GM19238 (cell line): ENCODE measurements around the gene SHMT2.
"Not testable (repeated sequence)": the region's sequence is repeated elsewhere in the genome, so short reads cannot be mapped to it uniquely, and the experiment has no call there.

Experiments
- DNase-seq: peaks from one replicate; pipeline ENCODE4 v3.0.0; 2011; ENCODE audit warnings: low spot score; ENCODE audit not compliant: insufficient read length

Gene SHMT2

DNA sequence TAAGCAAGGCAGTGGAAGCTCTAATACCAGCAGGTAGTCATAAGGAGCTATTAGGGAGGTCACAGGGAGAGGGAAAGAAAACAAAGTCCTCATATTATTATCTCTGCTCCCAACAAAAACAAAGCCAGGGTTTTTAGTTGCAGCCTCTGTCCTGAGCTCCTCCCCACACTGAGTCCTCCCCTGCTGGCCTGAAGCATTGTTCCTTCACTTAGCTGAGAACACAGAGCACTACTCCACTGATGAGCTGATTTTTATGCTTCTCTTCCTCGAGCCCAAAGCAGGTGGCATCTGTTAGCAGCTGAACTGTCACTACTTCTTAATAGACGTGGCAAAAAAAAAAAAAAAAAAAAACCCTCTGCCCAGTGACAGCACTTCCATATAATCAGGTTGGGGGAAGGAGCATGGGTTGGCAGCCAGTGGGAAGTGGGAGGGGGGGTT lies 31.9 kb downstream of the SHMT2 start:
- no peak for DNase-seq

DNA sequence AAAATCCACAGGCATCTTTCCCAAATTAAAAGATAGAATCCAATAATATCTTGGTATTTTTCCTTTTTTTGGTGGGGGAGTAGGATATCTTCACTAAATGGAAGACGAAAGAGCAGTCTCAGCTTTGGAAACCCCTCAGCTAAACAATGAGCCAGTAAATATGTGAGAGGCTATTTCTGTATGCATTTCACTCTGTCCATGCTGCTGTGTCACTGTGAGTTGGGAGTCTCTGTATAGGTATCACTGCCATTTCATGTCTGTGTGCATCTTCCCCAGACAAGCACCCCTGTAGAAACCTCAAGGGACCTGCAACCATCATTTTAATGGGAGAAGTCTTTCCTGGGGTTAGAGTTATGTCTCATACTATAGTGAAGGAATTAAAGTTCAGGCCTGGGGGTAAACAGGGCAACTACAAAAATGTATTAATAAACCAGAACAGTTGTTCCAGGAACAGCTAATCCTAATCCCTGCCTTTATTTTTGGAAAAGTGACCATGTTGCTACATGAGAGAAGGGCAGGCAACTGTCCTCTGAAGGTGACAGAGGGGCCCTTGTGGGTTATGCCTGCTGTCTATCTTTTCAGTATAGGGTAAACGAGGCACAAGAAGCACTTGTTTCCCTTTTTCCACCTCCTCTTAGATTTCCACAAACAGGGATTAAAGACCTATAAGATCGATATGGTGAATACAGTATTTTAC lies 32.8 kb downstream of the SHMT2 start:
- no peak for DNase-seq

- no peak for DNase-seq
Measured at GRCh38 chr12:57263096-57263495, 33.6 kb downstream of the SHMT2 start.

- no peak for DNase-seq
Measured at GRCh38 chr12:57266681-57267080, 37.2 kb downstream of the SHMT2 start.

DNA sequence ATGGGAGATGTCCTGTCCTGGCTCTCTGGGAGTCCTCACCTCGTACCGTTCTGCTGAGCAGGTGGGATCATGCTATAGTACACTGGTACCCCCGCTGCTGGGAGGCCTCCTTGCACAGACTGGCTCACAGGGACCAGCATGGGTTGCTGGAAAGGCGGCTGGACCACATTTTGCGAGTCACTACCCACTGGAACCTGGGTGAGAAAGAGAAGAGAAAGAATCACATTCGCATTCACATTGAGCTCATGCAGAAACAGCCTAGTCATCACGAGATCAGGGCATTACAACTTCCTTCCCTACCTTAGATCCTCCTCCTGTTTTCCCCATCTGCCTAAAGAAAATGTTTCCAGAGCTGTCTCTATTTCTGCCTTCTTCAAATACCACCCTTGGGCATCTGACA lies 38.8 kb downstream of the SHMT2 start:
- DNase-seq, result no peak

- no peak for DNase-seq
Measured at GRCh38 chr12:57270966-57271470, 41.5 kb downstream of the SHMT2 start.

GRCh38 chr12:57272337-57273151 lies 43.0 kb downstream of the SHMT2 start:
- DNase-seq, result no peak

GRCh38 chr12:57273516-57273915 lies 44.0 kb downstream of the SHMT2 start:
- DNase-seq, result no peak

DNA sequence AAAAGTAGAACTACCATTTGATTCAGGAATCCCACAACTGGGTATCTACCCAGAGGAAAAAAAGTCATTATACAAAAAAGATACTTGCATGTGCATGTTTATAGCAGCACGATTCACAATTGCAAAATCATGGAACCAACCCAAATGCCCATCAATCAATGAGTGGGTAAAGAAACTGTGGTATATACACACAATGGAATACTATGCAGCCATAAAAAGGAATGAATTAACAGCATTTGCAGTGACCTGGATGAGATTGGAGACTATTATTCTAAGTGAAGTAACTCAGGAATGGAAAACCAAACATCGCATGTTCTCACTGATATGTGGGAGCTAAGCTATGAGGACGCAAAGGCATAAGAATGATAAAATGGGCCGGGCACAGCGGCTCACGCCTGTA lies 46.7 kb downstream of the SHMT2 start:
- DNase-seq, result not testable (repeated sequence)

DNA sequence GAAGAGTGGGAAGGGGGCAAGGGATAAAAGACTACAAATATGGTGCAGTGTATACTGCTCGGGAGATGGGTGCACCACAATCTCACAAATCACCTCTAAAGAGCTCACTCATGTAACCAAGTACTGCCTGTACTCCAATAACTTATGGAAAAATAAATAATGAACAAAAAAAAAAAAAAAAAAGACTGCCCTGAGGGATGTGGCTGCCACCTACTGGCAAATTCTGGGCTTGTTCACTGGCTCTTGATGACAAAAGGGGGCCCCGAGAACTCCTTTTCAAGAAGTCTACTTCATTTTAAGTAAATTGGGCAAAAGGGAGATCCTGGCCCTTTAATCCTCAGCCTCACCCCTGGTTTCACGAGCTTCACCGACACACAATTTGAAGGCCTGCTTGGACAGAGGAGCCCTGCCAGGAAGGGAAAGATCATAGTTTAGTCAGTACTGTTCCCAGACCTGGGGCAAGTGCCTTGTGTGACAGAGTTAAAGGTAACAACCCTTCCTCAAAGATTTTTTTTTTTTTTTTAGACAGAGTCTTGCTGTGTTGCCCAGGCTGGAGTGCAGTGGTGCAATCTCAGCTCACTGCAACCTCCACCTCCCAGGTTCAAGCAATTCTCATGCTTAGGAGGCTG lies 47.5 kb downstream of the SHMT2 start:
- DNase-seq, result no peak

DNA sequence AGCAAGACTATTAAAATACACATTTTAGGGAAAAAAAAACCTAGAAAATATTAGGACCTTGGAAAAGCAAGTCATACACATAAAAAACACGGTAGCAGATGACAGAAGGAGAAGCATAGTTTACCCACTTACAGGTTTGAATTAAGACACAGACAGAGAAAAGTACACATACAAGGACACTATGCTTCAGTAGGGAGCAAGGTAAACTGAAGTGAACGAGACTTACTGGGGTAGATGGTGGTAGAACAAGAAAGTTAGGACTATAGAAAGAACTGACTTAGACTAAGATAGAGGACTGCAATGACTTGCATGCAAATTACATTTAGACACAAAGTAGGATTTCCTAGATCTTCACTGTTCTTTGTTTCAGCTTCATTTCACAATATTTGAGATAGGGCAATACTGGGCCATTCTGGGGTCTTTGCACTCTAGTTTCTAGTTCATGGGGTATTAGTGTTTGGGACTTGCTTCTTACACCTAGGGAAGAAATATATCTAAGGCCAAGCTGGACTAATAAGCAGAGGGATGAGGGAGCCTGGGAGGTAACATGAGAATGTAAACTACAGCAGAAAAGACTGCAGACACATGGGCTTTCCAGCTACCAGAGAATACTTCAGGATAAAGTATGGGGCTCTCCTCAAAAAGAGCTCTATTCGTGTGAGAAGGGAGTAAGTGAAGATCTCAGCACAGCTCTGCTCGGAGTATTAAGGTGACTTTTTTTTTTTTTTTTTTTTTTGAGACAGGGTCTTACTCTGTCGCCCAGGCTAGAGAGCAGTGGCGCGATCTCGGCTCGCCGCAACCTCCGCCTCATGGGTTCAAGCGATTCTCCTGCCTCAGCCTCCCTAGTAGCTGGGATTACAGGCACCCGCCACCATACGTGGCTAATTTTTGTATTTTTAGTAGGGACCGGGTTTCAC lies 49.2 kb downstream of the SHMT2 start:
- no peak for DNase-seq

DNA sequence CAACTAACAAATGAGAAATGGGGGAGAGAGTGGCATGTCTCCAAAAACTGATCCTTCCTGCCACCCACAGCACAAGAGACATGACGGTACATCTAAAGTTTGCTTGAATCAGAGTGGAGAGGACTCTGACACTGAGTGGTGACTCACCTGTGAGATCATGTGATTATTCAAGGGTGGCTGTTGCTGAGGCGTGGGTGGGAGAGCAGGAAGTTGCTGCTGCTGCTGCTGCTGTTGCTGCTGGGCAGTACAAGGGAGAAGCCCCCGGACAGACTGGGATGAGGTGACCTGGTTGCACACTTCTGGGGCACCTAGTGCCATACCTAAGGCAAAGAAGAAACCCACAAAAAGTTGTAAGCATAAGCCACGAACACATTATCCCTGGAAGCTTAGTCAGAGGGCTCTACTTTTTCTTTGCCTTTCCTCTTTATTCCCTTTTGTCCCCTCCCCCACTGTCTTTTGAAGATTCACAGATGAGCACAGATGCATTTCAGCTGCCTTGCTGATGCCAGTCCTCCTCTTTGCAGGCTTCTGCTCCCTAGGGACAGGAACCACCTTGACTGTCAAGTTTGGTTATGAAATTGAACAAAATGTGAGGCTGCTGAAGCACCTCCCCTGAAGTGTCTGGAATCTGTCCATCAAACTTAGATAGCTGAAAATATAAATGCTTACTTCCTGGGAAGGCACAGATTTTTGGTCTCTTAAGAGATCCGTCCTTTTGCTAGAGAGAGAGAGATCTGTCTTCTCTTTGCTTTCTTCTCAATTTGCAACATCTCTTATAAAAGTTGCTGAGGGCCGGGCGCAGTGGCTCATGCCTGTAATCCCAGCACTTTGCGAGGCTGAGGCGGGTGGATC lies 50.9 kb downstream of the SHMT2 start:
- peak; percentile 46 for DNase-seq

DNA sequence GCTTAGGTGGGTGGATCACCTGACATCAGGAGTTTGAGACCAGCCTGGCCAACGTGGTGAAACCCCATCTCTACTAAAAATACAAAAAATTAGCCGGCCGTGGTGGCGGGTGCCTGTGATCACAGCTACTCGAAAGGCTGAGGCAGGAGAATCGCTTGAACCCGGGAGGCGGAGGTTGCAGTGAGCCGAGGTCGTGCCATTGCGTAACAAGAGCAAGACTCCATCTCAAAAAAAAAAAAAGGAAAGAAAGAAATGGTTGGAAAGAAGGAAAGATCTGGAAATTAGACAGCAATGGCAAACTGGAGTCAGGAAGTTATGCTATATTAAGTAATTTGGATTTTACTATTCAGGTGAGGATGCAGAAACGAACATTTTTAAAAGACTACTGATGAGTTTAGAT lies 52.6 kb downstream of the SHMT2 start:
- not testable (repeated sequence) for DNase-seq
